ENCODE results near the gene PGAM5.

- TF ChIP-seq CTCF (IDR thresholded peaks at IDR 0.05) (no peak), POLR2A (IDR thresholded peaks at IDR 0.05) (no peak)
Measured at GRCh38 chr12:132743831-132744230, 33.2 kb downstream of the PGAM5 start.

All from gastroesophageal sphincter (tissue), 3 donors.